ENCODE measurements around the gene KDM2B.

KDM2B gene

GRCh38 chr12:121534495-121535148, 46.2 kb downstream of the KDM2B start:
- no peak for FAIRE-seq
- DNase-seq (ENCODE audit: insufficient read length, low spot score): no peak
- no peak for TF ChIP-seq CTCF (IDR thresholded peaks at IDR 0.05; ENCODE audit: insufficient read depth, missing control alignments)

GRCh38 chr12:121533394-121534090, 47.3 kb downstream of the KDM2B start:
- FAIRE-seq (no peak), DNase-seq (ENCODE audit: insufficient read length, low spot score) (no peak)
- TF ChIP-seq CTCF (IDR thresholded peaks at IDR 0.05; ENCODE audit: insufficient read depth, missing control alignments): no peak

GRCh38 chr12:121532503-121533393, 48.1 kb downstream of the KDM2B start:
- TF ChIP-seq CTCF (IDR thresholded peaks at IDR 0.05; ENCODE audit: insufficient read depth, missing control alignments): no peak
- FAIRE-seq: no peak
- DNase-seq (ENCODE audit: insufficient read length, low spot score): no peak

- no peak for TF ChIP-seq CTCF (IDR thresholded peaks at IDR 0.05; ENCODE audit: insufficient read depth, missing control alignments)
- DNase-seq (ENCODE audit: insufficient read length, low spot score): no peak
- no peak for FAIRE-seq
Observed at GRCh38 chr12:121531356-121531750, 49.5 kb downstream of the KDM2B start.

- TF ChIP-seq CTCF (IDR thresholded peaks at IDR 0.05; ENCODE audit: insufficient read depth, missing control alignments): no peak
- FAIRE-seq: no peak
Observed at GRCh38 chr12:121530600-121531355, 50.0 kb downstream of the KDM2B start.

GRCh38 chr12:121529184-121529583, 51.6 kb downstream of the KDM2B start:
- FAIRE-seq (no peak), DNase-seq (ENCODE audit: insufficient read length, low spot score) (no peak)
- TF ChIP-seq CTCF (IDR thresholded peaks at IDR 0.05; ENCODE audit: insufficient read depth, missing control alignments): no peak

More at GRCh38 chr12:121530600-121531355, 50.0 kb downstream of the KDM2B start:
- DNase-seq (ENCODE audit: insufficient read length, low spot score): no peak

Data from D721Med (cell line).